HG03135 (cell line): Measurements from ENCODE around the gene TGFA.

Experiments used
- ATAC-seq: cut with Tn5 transposase; IDR thresholded peaks from one replicate; pipeline ENCODE4 v1.9.1; 2021; ENCODE audit warnings: mild to moderate bottlenecking, moderate library complexity; ENCODE audit not compliant: unreplicated experiment

Gene TGFA

DNA sequence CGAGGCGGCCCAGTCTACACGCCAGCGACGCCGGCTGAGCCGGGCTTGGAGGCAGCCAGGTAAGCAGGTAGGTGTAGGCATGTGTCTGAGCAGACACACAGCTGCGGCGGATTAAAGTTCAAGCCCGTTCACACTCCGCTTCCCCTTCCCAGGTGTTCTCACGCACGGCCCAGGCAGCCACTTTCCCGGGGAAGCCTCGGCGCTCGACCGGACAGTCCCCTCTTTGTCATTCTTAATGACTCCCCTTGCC, 367 bp downstream of the TGFA start:
- ATAC-seq, result peak; percentile 18

DNA sequence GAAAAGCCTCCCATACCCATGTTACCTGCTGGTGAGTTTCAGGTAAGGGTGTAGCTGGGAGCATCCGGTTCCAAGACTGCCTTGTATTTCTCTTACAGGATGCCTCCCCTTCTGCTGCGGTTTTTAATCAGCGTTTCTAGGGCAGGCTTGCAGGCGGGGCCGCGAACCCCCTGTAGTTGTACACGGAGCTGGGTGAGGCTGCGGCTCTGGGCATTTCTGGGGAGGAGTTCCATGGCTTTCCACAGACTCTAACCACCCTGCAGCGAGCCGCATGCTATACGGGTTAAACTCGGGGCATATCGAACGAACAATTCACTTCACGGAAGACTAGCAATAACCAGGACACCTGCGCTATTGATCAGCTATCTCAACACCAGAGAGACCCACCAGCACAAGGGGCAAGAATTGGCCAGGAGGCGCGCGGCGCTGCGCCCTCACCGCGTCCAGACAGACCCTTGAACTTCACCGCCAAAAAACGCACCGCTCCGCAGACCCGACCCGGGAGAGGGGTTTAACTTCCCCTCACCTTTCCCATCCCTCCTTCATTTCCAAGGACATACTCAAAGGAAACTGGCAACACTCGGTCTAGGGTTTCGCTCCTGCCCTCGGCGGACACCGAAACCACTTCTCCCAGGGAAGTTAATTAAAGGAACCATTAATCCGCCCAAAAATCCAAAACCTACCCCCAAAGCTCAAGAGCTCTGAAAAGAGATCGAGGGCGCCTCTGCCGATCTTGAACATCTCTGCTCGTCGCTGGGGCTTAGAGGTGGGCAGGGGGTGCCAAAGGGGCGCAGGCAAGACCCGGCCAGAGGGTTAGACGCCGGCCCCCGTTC, 909 bp downstream of the TGFA start:
- no peak for ATAC-seq

DNA sequence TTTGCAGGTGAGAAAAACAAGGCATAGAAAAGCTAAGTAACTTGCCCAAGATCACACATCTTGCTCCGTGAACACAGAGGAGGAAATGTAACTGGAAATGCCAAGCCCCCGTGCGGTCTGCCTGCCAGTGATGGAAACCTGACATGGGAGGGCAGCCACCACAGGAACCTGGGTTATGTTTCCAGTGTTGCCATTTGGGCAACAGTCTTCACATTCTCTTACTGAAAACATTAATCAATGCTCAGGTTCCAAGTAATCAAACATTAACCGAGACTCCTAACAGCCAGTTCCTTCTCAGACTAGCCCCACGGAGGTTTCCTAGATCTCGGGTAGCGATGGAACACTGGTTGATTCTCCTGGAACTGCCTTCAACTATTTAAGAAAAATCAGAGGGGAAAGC, 2.5 kb downstream of the TGFA start:
- no peak for ATAC-seq

DNA sequence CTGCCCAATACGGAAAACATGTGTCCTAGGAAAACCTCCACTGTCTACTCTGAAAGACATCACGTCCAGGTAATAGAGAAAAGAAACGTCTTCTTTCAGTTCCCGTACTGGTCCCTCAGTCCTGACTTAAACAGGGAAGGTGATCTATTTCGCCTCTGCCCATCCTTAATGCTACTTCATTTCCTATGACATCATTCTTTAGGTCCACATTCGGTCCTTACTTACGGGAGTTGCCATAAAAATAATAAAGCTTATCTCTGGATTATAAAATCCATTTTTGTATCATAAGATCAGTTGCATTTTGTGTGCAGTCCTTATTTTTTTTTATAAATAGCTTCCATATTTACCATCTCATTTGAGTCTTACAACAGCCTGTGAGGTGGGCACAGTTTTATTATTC, 3.7 kb downstream of the TGFA start:
- no peak for ATAC-seq

DNA sequence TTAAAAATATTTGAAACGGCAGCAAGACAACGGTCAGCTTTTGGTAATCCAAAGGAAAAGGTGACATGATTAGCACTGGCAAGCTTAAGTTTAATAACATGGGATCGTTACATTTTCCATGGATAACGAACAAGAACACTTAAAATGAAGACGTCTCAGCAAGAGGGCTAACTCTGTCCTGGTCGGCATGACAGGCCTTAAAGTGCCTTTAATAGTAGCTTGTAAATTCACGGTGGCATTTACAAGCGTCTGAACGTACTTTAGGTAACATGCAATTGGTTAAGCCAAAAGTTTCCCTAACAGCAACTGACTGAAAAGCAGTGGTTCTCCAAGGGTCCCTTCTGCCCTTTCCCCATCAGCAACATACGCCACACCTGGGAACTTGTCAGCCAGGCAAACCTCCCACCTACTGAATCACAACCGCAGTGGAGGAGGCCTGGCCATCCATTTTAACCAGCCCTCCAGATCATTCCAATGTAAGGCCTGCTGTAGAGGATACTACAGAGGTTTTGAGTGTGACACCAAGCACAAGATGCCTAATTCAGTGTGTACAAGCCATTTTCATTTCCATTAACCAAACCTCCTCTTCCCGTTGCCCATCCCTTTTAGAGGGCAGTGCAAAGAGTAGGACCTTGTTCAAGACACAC, 4.4 kb downstream of the TGFA start:
- no peak for ATAC-seq

DNA sequence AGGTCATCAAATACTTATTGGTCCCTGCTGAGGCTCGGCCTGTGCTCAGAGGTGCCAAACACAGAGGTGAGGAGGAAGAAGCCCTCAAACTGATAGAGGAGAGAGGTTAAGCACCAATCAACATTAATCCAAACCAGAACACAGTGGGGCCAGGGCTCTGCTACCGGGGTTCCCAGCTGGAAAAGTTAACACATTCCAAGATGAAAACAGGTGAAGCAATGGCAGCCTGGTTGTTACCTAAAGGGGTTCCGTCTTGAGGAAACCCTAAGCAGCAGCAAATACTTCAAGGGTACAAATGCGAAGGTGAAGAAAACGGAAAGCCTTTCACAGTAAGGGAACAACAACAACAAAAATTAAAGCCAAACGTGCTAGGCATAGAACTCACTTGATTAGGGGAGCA, 5.4 kb downstream of the TGFA start:
- no peak for ATAC-seq

DNA sequence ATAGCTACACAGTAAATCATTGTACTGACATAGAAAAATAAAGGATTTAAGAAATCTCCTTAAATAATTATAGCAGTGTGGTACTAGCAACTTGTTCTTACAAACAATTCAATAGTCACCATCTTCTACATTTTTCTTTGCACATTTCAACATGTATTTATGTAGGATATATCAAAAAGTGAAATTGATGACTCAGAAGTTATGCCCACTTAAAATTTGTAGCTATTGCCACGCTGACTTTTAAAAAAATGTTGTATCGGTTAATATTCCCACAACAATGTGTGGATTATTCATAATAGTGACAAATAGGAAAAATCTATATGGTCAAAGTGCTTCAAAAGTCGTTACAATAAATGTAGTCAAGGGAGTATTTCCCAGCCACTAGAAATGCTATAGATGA, 6.7 kb downstream of the TGFA start:
- no peak for ATAC-seq

DNA sequence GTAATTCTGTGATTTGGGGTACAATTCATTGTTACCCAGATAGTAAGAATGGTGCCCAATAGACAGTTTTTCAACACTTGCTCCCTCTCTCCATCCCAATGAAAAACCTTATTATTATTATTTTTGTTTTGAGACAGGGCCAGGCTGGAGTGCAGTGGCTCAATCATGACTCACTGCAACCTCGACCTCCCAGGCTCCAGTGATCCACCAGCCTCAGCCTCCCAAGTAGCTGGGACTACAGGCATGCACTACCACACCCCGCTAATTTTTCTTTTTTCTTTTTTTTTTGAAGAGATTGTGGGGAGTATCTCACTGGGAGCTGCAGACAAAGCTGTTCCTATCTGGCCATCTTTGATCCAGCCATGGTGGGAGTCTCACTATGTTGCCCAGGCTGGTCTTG, 7.2 kb downstream of the TGFA start:
- ATAC-seq, result no peak

DNA sequence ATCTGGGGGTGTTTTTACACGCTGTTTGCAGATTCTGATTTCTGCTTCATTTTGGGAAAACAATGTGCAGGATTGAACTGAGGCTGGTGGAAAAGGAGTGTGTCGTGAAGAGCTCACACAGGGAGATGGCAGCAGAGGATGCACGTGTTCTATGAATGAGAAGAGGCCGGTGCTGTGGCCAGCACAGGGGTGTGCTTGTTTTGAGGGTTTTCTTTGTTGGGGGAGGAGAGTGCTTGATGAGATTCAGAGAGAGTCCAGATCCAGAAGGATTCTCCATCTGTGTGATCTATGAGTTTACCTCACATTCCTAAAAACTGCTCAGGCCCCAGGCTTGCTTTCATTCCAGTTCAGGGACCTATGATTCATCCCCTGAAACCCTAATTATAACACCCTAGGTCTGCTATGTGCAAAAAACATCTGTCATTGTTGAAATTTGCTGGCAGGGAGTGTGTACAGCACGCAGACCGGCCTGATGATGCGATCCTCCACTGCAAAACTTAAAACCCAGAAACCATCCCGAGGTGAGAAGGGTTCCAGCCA, 12.1 kb downstream of the TGFA start:
- ATAC-seq, result no peak

GRCh38 chr2:70537840-70538239, 15.8 kb downstream of the TGFA start:
- no peak for ATAC-seq

DNA sequence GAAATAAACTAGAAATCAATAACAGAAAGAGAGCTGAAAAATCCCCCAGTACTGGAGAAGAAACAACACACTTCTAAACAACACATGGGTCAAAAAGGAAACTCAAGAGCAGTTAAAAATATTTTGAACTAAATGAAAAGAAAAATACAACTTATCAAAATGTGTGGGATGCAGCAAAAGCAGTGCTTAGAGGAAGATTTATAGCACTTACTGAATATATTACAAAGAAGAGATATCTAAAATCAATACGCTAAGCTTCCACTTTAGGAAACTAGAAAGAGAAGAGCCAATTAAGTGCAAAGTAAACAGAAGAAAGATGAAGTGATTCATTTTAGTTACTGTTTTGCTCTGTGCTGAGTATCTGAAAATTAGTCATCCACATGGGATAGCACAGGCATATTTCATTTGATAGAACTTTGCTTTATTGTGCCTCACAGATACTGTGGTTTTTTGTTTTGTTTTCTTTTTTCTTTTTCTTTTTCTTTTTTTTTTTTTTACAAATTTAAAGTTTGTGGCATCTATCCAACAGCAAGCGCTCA, 17.0 kb downstream of the TGFA start:
- ATAC-seq, result no peak

DNA sequence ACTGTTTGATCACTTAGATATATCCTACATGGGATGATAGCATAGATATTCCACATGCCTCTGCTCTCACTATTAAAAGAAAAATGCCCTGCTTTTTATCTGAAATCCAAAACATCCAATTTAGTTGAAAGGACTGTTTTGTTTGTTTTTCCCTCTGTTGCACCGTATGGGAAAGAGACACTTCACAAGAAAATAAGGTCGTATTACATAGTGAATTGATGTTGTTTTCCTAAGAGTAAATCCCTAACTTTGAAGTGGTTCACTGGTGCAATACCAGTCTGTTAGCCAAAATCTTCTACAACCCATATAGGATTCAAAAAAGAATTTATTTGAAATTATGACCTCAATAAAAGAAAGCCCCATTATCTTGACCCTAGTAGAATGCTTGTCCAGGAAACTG, 18.1 kb downstream of the TGFA start:
- no peak for ATAC-seq

- no peak for ATAC-seq
Observed at GRCh38 chr2:70534183-70534836, 19.3 kb downstream of the TGFA start.

DNA sequence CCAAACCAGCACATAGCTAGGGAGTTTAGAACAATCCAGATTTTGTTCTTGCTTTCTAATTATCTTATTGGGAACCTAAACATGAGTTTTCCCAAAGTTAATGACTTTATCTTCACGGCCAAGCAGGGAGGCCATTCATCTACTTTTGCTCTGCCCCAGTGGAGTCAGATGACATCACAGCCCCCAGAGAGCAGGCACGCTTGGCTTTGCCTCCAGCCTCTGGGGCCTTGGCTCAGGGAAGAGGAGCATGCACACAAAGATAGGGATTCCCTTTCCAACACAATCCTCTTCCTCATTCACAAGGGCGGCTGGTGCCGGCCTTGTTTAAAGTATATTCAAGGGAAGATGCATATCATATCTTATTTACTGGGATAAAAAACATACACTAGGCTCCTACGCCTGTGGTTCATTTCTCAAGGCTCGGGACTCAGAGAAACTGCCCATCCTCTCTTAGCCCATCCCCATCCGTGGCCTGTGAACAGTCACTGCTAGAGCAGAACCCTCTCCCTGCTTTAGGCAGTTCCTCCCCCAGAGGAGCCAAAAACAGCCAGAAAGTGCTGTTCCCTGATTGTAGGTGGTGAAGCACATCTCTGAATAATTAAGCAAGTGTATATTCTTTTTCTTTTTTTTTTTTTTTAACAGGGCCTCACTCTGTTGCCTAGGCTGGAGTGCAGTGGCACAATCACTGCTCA, 21.2 kb downstream of the TGFA start:
- ATAC-seq, result no peak

- ATAC-seq, result no peak
Observed at GRCh38 chr2:70531419-70532086, 22.1 kb downstream of the TGFA start.

GRCh38 chr2:70529610-70530009, 24.0 kb downstream of the TGFA start:
- ATAC-seq, result no peak

DNA sequence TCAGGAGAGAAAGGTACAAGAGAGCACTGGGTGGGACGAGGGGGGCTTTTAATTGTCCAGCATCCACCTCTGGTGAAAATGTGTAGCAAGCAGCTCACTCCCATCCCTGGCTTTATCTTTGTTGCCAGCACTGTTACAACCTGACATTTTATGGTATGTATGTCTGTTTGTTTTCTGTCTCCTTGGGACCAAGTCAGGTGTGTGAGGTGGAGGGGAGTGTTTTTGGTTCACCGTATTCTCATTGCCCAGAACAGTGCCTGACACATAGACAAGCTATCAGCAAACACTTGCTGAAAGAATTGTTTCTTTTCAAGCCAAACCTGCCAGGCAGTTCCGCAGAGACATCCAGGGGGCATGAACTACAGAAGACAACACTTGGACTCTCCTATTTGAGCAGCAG, 24.7 kb downstream of the TGFA start:
- no peak for ATAC-seq

DNA sequence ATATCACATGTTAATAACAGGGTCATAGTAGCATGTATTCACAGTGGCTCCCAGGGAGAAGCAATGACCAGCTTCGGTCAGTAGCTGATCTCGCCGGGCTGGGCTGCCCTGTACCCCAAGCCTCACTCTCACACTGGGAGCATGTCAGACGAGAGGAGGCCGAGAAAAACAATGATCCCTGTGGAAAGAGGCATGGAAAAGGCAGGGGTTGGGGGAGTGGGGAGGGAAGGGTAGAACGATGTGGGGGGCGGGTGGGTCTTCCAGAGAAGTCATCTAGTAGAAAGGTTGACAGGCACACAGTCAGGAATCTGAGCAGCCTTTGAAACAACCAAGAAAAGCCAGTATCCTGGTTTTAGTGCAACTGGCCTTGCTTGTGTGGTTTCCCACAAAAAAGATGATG, 25.4 kb downstream of the TGFA start:
- no peak for ATAC-seq

DNA sequence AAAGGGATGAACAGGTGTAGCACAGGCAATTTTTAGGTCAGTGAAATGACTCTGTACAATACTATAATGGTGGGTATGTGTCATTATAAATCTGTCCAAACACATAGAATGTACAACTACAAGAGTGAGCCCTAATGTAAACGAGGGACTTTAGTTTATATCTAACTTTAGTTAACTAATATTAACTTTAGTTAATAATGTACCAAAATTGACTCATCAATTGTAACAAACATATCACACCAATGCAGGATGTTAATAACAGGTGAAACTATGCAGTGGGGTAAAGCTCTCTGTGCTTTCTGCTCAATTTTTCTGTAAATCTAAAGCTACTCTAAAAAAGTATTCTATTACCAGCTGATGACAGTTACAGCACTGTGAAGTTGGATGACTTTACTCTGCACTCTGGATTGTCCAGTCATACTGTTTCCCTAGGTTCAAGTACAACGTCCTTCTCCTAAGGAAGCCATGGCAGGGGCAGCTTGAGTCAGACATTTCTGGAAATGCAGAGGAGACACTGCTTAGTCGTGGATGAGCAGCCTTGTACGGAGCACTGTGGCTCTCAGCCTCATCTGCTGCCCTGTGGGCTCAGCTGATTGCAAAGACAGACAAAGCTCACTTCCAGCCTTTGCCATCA, 26.1 kb downstream of the TGFA start:
- no peak for ATAC-seq

GRCh38 chr2:70526126-70526525, 27.5 kb downstream of the TGFA start:
- no peak for ATAC-seq
